Fibroblast of mammary gland (primary cell): ENCODE results near the gene CLDN25.

Experiments
- DNase-seq: peaks from one replicate; pipeline ENCODE4 v3.0.0-alpha.2; 2010; ENCODE audit warnings: low read depth
- H3K4me3 ChIP-seq: 2 replicates; pipeline ENCODE4 v1.5.1; 2011; ENCODE audit warnings: low read depth, mild to moderate bottlenecking, low read length, moderate library complexity; ENCODE audit not compliant: control insufficient read depth
- CTCF ChIP-seq: conservative IDR thresholded peaks from 2 replicates; pipeline ENCODE4 v1.5.1; 2011; ENCODE audit warnings: low read depth, low read length, inconsistent platforms; ENCODE audit not compliant: control insufficient read depth, insufficient read depth

Gene CLDN25

GRCh38 chr11:113764527-113765219 lies 14.9 kb upstream of the CLDN25 start:
- no peak overlapping the region for H3K4me3 ChIP-seq
- no peak for TF ChIP-seq CTCF
- DNase-seq: no peak

- no peak for DNase-seq
- no peak overlapping the region for H3K4me3 ChIP-seq
- TF ChIP-seq CTCF: no peak
These were observed 7.6 kb upstream of the CLDN25 start for GRCh38 chr11:113771964-113772363.

GRCh38 chr11:113773092-113773415 lies 6.5 kb upstream of the CLDN25 start:
- peak overlapping the region; percentile 98 for H3K4me3 ChIP-seq
- DNase-seq: peak; percentile 25
- TF ChIP-seq CTCF: no peak

- peak; percentile 96 for DNase-seq
- peak within 1 kb of the TSS; percentile 98 for H3K4me3 ChIP-seq
- peak; percentile 76 for TF ChIP-seq CTCF
These were observed 6.0 kb upstream of the CLDN25 start, which contains the start of gene ZW10 for GRCh38 chr11:113773416-113774173. ZW10 (minus strand) TSS chr11:113773692; CDS start chr11:113773666, 26 bp downstream.

GRCh38 chr11:113774174-113774503 lies 5.5 kb upstream of the CLDN25 start:
- no peak for DNase-seq
- H3K4me3 ChIP-seq: no peak overlapping the region
- TF ChIP-seq CTCF: no peak

- peak; percentile 12 for DNase-seq
- no peak overlapping the region for H3K4me3 ChIP-seq
- no peak for TF ChIP-seq CTCF
These were observed 1.3 kb upstream of the CLDN25 start for GRCh38 chr11:113778111-113778910.
